Measurements from ENCODE around the gene NOP9.
"Not testable (repeated sequence)": the region's sequence is repeated elsewhere in the genome, so short reads cannot be mapped to it uniquely, and the experiment has no call there.

Gene NOP9

DNA sequence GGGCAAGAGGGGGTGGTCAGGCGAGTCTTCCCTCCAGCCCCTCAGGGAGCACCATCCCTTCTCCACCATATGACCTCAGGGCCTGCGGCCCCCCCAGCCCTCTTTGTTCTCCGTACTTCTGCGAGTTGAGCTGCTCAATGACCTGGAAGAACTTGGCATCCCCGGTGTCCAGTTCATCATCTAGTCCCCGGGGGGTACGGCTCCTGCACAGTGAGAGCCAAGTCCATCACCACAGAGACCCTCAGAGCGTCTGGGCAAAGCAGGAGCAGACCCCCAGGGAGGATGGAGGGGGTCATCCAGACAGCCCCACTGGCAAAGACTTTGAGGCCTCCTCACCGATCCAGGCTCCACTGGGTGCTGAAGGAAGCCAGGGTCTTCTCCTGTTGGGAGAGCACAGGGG is 26.3 kb downstream of the NOP9 start:
- no peak for DNase-seq (ENCODE audit: low read depth)

DNA sequence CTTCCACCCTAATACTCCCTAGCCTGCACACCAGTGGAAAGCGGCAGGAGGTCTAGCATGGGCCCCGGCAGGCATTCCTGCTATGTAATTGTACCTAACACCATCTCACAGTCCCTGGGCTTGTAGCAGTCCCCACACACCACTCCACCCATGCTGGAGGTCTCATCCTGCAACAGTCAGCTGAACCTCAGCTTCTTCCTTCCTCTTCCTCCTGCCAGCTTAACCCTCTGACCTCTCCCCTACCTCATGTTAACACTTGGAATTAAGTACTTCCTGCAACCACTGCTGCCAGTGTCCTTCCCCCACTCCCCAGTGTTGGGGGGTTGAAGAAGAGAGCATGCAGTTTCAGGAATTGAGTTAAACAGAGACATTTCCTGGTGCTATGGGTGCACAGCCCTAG is 27.7 kb downstream of the NOP9 start:
- DNase-seq (ENCODE audit: low read depth): no peak

DNA sequence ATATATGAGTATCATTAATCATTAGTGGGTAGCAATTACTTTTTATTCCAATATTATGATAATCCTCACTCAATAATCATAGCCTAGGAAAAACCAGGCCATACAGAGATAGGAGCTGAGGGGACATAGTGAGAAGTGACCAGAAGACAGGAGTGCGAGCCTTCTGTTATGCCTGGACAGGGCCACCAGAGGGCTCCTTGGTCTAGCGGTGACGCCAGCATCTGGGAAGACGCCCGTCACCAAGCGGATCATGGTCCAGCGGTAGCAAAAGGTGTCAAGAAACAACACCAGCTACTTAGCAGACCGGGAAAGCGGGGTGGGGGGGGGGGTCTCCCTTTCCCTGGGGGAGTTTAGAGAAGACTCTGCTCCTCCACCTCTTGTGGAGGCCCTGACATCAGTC is 28.3 kb downstream of the NOP9 start:
- DNase-seq (ENCODE audit: low read depth): not testable (repeated sequence)

DNA sequence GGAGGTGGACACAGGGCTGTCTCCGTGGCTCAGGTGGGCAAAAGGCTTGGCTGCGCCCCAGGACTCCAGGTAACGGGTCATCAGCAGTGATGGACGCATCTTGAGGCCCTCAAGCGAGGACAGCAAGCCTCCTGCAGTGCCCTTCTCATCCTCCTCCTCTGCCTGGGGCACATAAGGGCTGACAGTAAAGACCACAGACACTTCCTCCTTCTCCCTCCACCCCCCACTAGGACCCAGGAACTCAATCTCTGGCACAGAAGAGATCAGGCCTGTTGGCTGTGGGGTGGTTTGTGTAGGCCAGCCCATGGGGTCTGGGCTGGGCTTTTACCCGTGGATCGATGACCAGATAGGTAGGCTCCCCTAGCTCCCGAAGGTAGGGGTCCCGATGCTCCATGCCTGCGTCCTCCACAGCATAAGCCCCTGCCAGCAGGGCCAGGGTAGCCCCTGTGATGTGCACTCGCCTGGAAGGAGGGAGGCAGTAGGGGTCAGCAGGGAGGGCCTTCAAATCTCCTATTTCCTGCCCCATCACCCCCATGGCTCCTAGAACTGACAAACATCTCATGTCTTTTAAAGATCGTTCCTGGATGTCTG is 29.5 kb downstream of the NOP9 start:
- DNase-seq (ENCODE audit: low read depth): no peak

DNA sequence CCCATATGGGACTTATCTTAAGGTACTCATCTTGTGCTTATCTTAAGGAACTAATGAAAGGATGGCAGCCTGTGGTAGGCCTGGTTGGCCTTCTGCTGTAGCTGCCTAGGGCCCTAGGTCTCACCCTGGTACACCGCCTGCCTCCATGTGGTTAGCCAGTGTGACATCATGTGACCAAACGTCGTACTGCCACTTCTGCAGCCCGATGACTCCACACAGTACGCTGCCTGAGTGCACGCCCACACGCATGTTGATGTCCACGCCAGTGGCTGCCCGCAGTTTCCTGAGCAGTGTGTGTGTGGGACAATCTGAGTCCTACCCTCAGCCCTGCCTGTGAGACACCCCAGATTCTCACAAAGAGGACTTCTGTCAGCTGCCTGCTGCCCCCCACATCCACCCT is 30.1 kb downstream of the NOP9 start:
- DNase-seq (ENCODE audit: low read depth): no peak

DNA sequence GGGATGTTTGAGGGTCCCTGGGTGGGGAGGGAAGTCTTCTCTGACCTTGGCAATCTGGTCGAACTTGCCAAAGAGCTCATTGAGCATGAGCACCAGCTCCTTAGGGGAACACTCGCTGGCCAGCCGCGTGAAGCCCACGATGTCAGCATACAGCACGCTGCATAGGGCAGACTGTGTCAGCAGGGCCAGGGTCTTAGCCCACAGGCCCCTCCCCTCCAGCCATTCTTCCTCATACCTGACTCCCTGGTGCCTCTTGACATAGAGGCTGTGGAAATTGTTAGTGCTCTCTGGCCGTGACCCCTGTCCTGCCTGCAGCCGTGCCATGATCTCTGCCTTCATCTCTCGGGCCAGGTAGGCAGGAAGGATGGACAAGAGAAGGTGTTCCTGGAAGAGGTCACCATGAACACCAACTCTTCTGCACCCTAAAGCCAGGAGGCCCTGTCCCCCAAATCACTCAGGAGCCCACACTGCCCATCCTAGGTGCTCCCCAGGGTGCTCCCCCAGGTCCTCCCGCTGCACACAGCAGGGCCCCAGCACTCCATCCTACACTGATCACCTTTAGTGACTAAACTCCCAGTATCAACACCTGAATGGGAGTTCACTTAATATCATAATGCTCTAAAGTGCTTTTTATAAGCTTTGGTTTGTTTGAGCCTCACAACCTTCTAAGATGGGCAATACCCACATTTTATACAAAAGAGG is 31.5 kb downstream of the NOP9 start:
- no peak for DNase-seq (ENCODE audit: low read depth)

DNA sequence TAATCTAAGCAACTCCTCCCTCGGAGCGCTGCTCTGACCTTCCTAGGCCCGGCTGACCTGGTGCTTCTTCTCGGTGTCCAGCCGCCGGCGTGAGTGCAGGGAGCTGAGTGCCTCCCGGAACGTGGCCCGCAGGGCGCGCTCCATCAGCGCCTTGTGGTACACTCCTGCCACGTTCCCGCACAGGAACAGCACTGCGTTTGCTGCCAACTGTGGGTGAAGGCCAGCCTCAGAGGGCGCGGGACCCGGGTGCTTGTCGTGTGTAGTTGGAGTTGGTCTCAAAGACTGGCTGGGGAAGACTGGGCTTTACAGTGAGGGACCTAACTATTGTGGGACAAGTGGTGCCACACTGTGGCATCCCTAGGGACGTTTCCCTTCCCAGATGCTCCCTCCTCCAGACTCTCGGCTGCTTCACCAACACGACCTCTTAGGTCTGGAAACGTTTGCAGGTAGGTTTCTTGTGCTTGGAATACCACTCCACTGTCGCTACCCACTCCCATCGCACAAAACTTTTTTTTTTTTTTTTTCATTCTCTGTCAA is 32.1 kb downstream of the NOP9 start:
- DNase-seq (ENCODE audit: low read depth): no peak

DNA sequence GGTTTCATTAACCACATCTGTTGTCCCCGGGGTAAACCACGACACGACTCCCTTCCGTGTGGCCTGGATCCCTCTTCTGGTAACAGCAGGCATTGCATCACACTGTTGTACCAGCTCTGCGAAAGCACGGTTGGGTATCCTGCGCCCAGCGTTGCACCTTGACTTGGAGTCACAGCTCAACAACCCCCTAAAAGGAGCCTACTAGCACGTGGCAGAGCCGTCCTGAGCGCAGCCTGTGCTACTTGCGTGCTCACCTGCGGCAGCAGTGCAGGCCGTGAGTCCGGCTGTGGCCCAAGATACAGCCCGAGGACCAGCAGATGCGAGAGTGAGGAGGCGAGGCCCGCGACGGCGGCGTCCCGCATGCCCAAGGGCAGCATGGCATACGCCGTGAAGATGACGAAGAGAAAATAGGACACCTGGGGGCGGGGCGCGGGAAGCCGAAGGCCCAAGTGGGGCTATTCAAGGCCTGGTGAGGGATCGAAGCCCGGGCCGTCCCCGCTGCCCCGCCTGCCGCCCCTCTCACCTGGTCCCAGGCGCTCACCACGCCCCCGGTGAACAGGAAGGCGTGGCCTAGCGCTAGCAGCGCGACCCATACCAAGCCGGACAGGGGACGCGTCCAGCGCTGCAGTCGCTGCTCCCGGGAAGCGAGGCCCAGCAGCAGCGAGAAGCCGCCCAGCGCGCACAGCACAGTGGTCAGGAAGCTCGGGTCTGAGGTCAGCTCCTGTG is 32.8 kb downstream of the NOP9 start:
- DNase-seq (ENCODE audit: low read depth): no peak

DNA sequence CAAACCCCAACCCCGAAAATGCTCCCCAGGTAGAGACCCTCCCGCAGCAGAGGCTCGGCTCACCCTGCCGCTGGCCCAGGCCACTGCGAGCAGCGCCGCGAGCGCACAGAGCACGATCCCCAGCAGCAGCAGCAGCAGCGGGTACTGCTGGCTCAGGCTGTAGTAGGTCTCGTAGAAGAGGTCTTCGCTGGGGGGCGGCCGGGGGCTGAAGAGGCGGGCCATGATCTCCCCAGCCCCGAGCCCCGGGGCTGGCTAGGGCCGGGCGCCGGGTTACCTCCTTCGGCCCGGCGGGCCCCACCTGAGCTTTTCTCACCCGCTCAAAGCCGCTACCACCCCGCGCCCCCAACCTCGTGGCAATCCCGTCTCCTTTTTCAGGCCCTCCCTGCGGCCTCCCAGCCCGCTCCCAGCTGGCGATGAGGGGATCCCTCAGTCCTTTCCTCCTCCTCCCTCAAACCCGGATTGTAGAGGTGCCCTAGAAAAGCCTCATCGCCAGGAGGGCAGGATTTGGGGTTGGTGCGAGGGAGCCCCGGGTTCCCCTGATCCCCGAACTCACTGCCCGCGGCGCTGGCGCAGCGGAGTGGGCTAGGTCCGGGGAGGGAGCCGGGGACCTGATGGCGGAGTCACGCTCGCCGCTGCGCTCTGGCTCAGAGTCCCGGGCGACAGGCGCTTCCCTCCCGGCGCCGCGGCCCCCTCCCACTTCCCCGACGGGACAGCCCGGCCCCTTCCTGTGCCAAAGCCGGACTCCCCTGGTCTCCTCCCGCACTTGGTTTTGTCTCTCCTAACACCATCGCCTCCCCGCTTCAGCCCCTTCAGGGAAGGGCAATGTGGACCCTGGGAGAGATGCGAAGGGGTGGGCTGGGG is 35.0 kb downstream of the NOP9 start, which contains the start of gene ADCY4:
Gene ADCY4 (minus strand): TSS at position 641 of the 861 bp plus-strand sequence. CDS start 419 bp downstream, at position 222.
- DNase-seq (ENCODE audit: low read depth): no peak

DNA sequence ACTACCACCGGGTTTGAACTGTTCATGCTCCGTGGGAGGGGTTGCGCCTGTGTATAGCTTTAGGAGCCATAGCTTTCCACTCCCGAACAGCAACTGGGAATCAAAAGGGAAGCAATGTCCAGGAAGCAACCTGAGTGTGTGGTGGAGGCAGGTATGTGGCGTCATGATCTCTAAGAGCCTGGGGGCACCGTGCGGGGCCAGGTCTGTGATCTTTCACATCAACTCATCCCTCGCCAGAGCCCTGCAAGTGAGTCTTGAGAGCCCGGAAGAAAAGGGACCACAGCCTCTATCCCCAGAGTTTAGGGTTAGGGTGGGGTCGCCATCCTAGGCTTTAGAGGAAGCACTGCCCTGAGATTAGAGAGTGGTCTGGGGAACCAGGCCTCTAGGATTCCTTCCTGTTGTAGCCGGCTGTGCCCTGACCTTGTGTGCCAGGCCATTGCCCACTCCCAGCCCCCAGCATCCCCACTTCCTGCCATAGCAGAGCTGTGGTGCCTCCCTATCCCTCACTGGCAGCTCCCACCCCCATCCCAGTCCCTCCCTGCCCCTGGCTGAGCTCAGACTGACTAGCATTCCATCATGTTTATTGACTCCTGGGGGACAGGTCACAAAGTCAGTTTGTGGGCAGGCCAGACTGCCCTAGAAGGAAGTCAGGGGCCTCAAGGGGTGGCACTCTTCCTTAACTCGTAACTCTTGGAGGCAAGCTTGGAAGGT is 36.0 kb downstream of the NOP9 start:
- no peak for DNase-seq (ENCODE audit: low read depth)

DNA sequence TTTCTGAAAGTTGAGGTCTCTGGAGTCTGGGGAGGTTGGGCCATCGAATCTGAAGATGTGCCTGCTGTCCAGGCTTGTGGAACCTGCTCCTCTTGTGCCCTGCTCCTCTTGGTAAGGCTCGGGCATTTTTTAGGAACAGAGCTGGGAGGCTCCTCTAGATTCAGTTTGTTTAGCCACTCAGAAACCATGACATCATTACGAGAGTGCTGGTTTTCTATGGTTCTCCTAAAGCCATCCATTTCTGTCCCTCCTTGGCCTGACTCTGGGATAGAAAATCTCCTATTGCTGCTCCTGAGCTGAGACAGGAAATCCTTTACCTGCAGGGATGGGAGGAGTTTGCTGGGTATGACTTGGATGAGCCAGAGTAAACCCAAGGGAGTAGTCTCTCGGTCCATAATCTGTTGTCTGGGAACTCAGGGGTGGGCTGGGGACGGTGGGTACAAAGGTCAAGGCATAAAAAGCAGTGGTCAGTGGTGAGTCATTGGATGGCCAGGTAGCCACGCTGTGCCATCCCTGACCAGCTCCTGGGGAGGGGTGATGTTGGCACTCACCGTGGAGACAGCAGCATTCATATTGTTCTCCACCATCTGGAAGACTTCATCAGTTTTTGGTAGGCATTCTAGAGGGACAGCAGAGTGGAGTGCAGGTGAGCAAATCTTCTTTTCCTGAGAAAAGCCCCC is 37.6 kb downstream of the NOP9 start:
- DNase-seq (ENCODE audit: low read depth): no peak

DNA sequence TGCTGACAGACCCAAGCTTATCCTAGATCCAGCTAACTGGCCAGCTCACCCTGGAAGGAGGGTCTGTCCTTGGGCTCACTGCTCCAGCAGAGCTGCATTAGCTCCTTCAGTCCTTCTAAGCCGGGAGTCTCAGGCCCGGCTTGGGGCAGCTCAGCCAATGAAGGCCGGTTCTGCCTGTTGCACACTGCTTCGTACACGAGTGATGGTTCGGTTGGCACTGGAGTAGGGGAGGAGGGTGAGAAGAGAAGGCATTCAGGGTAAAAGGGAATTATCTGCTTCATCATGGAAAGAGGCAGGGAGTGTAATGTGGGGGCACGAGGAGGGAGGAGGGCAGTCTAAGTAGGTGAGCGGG is 38.1 kb downstream of the NOP9 start:
- DNase-seq (ENCODE audit: low read depth): no peak

DNA sequence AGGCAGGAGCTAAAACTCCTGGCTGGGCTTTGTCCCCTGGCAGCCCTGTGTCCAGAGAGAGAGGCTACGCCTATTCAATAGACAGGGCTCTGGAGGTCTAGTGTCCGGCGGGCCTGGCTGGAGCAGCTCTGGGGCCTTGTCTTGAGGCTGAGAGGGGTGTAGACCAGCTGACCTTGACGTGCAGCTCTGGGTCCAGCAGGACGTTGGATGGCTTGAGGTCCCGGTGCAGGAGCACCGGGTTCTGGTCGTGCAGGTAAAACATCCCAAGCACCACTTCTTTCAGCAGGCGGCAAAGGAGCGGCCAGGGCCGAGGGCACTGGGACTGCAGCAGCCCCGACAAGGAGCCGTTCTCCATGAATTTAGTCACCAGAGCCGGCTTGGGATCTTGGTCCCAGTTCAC is 39.2 kb downstream of the NOP9 start:
- no peak for DNase-seq (ENCODE audit: low read depth)

DNA sequence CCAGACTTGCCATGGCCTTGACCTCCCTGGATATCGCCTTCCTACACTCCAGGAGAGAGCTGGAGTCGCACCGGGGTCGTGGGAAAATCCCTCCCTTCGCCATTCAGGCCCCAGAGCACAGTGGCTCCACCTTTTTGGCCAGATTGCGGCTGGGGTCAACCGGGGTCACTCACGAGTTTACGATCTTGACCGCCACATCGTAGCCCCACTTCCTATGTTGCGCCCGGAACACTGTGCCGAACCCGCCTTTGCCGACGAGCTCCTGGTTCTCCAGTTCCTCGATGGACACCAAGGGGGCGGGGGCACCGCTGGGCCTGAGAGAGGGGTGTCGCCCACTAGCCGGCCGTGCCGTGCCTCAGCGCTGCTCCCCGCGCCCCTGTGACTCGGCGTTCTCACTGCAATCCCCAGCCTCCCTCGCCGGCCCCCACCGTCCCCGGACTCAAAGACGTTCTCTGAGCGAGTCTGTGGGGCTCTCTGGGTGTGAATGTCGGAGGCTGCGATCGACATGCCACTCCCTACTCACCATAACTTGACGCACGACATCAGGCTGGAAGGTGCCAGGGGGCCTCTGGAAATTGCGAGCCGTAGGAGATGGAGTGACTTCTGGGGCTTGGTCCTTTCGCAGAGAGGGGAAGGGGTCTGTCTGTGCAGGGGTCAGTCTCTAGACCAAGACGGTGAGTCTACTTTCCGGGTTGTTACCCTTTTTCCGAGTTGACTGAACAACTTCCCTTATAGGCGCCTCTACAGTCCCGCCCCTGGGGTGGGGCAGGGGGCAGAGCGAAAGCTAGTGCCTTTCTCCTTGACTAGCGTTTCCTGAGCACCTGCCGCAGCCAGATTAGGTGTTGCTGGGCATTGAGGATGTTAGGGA is 39.9 kb downstream of the NOP9 start, which contains the start of gene RIPK3:
Gene RIPK3 (minus strand): TSS at position 708 of the 868 bp plus-strand sequence. CDS start 165 bp downstream, at position 543.
- no peak for DNase-seq (ENCODE audit: low read depth)

DNA sequence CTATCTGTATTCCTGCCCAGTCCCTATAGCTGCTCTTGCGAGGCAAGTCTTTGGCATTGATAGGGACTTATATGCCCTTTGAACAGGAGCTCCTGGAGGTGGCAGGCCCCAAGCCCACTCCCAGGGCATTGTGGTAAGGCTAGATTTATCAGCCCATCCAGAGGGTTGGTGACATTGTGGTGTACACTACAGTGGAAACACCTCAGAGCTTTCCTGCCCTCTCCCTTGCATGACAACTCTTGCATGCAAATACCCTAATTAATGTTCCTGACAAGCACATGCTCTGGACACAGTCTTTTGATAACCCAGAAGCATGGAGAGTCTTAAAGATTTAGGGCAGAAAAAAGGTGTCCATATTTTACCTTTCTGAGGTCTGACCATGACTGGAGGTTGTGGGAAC is 41.0 kb downstream of the NOP9 start:
- DNase-seq (ENCODE audit: low read depth): no peak

DNA sequence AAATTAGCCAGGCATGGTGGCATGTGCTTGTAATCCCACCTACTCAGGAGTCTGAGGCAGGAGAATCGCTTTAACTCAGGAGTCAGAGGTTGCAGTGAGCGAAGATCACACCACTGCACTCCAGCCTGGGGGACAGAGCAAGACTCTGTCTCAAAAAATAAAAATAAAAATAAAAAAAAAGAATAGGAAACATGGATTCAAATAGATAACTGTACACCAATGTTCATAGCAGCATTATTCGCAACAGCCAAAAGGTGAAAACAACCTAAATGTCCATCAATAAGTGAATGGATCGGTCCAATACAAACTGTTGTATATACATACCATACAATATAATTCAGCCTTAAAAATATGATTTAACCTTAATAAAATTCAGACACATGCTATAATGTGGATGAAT is 43.2 kb downstream of the NOP9 start:
- DNase-seq (ENCODE audit: low read depth): no peak

DNA sequence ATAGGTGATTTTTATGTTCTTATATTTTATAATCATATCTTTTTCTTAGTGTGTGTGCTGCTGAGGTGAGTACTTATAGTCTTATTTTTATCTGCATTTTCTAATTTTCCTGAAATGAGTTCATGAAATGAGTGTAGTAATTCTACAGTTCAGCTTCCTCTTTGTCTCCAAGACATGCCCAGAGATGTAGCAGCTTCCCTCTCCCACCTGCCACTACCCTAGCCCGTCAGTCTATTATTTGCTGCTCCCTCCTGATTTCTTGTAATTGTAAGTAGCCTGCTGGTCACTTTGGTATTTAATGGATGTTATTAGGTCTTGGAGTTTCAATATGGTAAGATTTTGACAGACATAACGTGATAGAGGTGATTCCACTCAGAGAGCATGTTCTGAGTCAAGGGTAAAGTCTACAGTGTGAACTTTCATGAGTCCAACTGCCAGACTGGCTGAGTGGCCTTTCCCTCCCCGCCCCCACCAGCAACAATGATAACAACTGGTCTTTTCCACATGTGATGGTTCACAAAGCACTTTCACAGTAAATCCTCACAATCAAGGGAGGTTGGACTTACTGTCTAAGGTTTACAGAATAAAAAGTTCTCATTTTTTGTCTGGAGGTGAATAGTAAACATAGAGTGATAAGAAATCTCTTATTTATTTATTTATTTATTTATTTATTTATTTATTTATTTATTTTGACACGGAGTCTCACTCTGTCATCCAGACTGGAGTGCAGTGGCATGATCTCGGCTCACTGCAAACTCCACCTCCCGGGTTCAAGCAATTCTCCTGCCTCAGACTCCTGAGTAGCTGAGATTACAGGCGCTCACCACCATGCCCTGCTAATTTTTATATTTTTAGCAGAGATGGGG is 44.4 kb downstream of the NOP9 start:
- DNase-seq (ENCODE audit: low read depth): no peak

DNA sequence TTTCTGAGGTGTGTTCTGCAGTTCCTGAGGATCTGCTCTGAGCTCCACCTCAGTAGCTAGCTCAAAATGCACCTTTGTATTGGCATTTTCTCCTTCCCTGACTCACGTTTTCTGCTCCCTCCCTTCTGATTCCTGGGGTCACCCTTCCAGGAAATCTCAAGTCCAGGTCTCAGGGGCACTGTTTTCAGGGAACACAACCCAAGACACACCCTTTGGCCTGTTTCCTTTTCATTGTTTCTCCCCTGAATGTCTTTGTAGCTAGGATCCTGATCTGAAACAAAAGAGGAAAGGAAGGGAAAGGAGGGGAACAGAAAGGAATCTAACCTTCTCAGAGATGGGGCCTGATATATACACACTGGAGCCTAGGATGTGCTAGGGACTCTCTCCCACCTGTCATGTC is 47.5 kb downstream of the NOP9 start:
- no peak for DNase-seq (ENCODE audit: low read depth)

DNA sequence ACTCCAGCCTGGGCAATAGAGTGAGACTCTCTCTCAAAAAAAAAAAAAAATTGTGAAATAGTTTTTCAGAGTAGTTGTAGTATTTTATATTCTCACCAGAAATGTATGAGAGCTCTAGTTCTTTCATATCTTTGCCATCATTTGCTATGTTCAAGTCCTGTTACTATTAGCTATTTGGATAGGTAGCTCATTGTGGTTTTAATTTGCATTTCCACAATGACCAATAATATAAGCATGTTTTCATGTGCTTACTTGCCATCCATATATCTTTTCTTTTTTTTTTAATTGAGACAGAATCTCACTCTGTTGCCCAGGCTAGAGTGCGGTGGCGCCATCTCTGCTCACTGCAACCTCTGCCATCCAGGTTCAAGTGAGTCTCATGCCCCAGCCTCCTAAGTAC is 48.5 kb downstream of the NOP9 start:
- no peak for DNase-seq (ENCODE audit: low read depth)
